Myometrial cell (primary cell): ENCODE data around the gene MORN4. TPM values are rescaled to one million over a fixed set of nuclear protein-coding genes. Genes with fewer than 3 reads are reported as not detected.

Experiments
- total RNA-seq: library from RNA; depleted of rRNA; stranded (reverse); fragments of >200 nt; gene quantifications from 2 replicates; pipeline ENCODE4 v1.2.3, GENCODE V29; 2015

Gene MORN4
- total RNA-seq, result 7.8 and 18.4 TPM in 2 replicates

GRCh38 chr10:97632949-97633884 is at the start of gene MORN4:
Gene MORN4 (minus strand): TSS chr10:97633500. CDS start chr10:97619653, 13,847 bp downstream.

GRCh38 chr10:97640174-97640867 is 7.0 kb upstream of the MORN4 start, which contains the start of gene PI4K2A:
Gene PI4K2A (plus strand): TSS chr10:97640671. CDS start chr10:97640743, 72 bp downstream.

GRCh38 chr10:97589479-97589878 is 43.8 kb downstream of the MORN4 start, which contains the start of gene C10orf62:
Gene C10orf62 (plus strand): TSS chr10:97589721. CDS start chr10:97589898, 177 bp downstream.

GRCh38 chr10:97584060-97584797 is 49.1 kb downstream of the MORN4 start, which contains the start of gene HOGA1:
Gene HOGA1 (plus strand): TSS chr10:97584389. CDS start chr10:97584704, 315 bp downstream.

GRCh38 chr10:97572214-97572989 is 60.9 kb downstream of the MORN4 start, which contains the start of gene ANKRD2:
Gene ANKRD2 (plus strand): TSS chr10:97572779. CDS start chr10:97572789, 10 bp downstream.

Other genes with a start within 250 kb of the MORN4 start
- 24.3 and 31.4 TPM in 2 replicates for gene RRP12, start 232.2 kb downstream of the MORN4 start, total RNA-seq
- gene PGAM1, start 207.3 kb downstream of the MORN4 start, total RNA-seq, result 803 and 845 TPM in 2 replicates
- gene EXOSC1, start 187.5 kb downstream of the MORN4 start, total RNA-seq, result 55.3 and 83.9 TPM in 2 replicates
- gene ZDHHC16, start 187.3 kb downstream of the MORN4 start, total RNA-seq, result 65.4 and 83.3 TPM in 2 replicates
- gene MMS19, start 135.1 kb downstream of the MORN4 start, total RNA-seq, result 97.8 and 116 TPM in 2 replicates
- gene UBTD1, start 134.6 kb downstream of the MORN4 start, total RNA-seq, result 25.9 and 29.1 TPM in 2 replicates
- gene ANKRD2, start 60.7 kb downstream of the MORN4 start, total RNA-seq, result 0.29 TPM in 1 of 2 replicates, not detected in the other
- under 0.01 and 2.1 TPM in 2 replicates for gene HOGA1, start 49.1 kb downstream of the MORN4 start, total RNA-seq
- not detected in 2 replicates for gene C10orf62, start 43.8 kb downstream of the MORN4 start, total RNA-seq
- gene PI4K2A, start 7.2 kb upstream of the MORN4 start, total RNA-seq, result 32.0 and 33.5 TPM in 2 replicates
- gene AVPI1, start 53.7 kb upstream of the MORN4 start, total RNA-seq, result 28.3 and 28.4 TPM in 2 replicates
- 55.3 and 63.4 TPM in 2 replicates for gene MARVELD1, start 80.2 kb upstream of the MORN4 start, total RNA-seq
- gene ZFYVE27, start 103.6 kb upstream of the MORN4 start, total RNA-seq, result 8.7 and 13.5 TPM in 2 replicates
- gene SFRP5, start 138.5 kb upstream of the MORN4 start, total RNA-seq, result not detected in 2 replicates
- gene GOLGA7B, start 216.3 kb upstream of the MORN4 start, total RNA-seq, result not detected in 2 replicates